ENCODE measurements around the gene DCC. TPM values are rescaled to one million over a fixed set of nuclear protein-coding genes. Genes with fewer than 3 reads are reported as not detected.

The DCC gene
- total RNA-seq, 1 donor from 2014 or later, result not detected

DNA sequence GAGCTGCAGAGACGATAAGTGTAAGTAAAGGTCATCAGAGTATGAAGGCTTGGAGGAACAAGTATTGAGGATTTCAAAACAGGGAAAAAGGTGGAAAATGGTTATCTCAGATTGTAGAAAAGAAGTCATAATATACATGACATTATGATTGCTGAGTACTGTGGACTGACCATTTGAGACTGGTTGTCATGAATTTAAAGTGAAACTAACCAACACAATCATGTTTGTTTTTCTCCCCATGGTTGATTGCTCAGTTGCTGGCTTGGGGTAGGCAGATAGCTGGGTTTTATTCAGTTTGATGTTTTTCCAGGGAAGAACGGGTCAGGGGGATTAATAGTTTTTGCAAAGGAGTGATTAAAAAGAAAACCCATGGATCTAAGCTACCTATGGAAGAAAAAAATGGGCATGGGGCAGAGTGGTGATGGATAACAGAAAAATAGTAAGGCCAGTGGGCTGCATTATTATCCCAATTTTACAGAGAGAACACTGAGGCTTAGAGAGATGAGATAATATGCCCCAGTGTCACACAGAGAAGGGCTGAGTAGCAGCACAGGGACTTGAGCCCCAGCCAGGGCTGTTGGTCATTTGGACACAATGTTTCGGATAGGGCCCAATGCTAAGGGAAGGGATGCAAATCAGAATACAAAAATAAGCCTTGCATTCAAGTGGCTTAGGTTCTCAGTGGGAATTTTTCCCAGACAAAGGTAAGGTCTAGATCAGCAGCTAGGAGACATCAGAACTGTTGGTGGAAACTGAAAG lies 885.7 kb downstream of the DCC start:
- no peak for DNase-seq (ENCODE audit: low spot score)
- intact Hi-C loops (cut with DNase I), result no loop called here

DNA sequence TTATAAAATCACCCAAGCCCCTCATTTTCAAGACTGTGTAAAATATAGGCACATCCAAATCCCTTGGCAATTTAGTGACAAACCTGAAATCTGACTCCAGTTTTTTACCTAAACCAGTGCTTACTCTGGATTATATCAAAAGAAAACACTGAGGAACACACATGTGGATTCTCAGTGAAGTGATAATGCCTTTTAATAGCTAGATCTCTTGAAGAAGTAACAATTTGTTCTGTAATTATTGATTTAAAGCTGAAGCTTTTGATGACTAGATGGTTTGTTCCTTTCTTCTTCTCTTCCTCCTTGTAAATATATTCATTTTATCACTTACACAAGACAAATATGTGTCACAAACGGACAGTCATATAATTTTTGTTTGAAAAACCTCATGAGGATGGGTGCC lies 894.6 kb downstream of the DCC start:
- DNase-seq (ENCODE audit: low spot score), result no peak
- intact Hi-C loops (cut with DNase I), result no loop called here

DNA sequence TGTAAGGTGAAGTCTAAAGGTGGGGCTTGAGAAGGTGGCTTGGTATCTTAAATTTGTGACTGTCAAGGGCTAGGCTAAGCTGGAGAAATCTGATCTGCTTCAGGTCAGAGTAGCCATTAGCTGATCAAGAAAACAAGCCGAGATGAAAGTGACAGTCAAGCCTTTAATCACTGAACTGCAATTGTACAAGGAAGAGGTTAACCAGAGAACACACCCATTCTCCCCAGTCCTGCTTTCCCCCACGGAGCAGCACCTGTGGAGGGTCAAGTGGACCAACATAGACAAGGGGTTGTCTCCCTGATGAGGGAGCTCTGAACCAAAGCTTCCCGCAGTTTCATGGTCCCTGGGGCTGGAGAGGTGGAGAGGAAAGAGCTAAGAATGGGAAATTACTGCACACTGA lies 901.2 kb downstream of the DCC start:
- DNase-seq (ENCODE audit: low spot score), result no peak
- intact Hi-C loops (cut with DNase I), result no loop called here

DNA sequence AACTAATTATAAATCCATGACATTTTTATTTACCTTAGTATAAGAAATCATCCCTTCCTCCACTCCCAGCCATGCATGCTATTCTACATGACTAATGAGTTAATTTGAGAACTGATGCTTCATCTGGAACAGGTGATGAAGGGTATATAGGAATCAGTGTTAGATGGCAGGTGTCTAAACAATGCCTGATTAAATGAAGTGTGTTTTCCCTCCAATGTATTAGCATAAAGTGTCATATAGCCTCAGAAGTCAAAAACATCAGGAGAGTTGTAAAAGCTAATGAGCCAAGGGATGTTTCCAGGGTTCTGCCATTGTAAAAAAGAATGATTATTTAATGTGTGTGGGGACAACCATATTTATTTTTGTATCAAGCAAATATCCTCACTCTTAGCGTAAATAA lies 913.8 kb downstream of the DCC start:
- DNase-seq (ENCODE audit: low spot score), result no peak
- intact Hi-C loops (cut with DNase I), result no loop called here

DNA sequence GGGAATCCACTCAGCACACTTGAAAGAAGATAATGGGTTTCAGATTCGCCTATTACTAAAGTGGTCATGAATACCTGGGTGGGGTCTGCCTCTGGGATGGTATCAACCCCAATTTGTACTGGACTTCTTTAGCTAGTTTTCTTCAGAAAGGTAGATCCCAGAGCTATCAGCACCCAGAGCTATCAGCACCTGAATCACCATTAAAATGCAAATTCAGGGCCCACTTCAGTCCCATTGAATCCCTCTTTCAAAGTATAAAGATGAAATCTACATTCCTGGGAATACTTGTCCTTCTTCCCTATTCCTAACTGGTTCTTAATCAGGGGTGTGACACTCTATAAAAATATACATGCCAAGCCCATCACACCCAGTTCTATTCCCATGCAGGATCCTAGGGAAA lies 914.3 kb downstream of the DCC start:
- intact Hi-C loops (cut with DNase I), result no loop called here
- DNase-seq (ENCODE audit: low spot score), result no peak

DNA sequence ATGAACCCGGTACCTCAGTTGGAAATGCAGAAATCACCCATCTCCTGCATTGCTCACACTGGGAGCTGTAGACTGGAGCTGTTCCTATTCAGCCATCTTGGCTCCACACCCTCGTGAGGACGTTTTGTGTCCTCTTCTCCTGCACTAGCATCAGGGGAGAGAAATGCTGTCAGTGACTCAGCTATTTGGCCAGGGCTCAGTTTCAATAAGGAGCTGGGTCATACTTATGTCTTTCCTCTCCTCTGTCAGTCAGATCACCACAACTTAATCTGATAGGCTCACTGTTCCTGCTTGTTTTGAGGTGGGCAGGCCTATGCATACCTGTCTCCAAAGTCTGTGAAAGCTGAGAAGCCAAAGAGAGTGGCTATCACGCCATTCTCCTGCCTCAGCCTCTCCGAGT lies 921.2 kb downstream of the DCC start:
- no peak for DNase-seq (ENCODE audit: low spot score)
- intact Hi-C loops (cut with DNase I), result no loop called here

DNA sequence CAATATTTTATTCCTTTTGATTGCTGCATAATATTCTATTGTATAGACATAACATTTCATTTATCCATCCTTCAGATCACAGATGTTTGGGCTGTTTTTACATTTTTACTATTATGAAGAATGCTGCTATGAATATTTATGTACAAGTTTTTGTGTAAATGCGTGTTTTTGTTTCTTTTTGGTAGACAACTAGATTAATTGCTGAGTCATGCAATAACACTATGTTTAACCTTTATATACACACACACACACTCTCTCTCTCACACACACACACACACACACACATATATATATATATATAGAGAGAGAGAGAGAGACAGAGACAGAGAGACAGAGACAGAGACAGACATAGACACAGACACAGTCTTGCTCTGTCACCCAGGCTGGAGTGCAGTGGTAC lies 926.9 kb downstream of the DCC start:
- no peak for DNase-seq (ENCODE audit: low spot score)
- intact Hi-C loops (cut with DNase I), result no loop called here

DNA sequence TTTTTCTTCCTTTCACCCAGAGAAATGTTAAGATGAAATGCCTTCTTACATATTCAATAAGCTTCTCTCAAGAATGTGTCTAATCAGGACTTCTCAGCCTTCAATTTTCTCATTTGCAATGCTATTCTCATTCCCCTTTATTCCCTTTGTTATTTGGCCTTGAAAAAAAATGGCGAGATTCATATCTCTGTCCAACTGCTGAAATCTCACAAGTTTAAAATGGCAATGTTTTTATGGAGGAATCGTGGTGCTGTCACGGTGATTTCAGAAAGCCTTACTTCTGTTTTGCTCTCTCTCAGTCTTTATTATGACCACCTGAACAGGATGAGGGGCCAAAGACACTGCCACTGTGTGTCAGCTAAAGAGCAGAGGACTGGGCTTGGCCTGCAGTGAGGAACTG lies 928.5 kb downstream of the DCC start:
- DNase-seq (ENCODE audit: low spot score), result no peak
- intact Hi-C loops (cut with DNase I), result no loop called here

DNA sequence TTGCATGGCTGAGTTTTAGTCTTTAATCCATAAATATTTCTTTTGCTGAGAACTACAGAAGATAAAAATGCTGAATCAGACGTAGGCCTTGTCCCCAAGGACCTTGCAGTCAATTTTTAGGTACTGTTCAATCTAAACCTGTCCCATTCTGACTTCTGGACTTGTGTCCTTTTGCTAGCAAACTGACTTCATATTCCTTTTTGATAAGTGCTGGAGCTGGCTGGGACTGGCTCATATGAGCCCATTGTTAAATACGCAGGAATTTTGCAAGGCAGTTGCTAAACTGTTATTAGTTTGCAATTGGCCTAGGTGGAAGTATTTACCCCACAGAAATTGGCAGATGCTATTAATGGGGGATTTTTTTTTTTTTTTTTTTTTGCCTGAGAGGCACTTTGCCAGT lies 941.4 kb downstream of the DCC start:
- intact Hi-C loops (cut with DNase I), result no loop called here
- DNase-seq (ENCODE audit: low spot score), result no peak

DNA sequence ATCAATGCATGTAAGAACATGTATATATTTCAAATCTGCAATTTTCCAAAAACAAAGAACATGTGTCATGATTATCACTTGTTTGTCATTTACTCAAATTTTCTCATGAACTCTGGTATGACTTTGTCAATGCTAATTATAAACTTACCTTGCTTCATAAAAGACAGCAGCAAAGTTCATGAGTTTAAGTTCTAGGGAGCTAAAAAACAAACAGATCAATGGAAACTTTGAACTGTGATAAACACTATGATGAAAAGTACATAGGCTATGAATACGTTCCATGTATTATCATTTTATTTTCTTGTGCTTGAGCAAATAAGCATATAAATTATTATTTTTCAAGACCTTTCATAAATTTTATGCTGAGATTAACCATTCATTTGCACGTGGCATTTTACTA lies 943.7 kb downstream of the DCC start:
- intact Hi-C loops (cut with DNase I), result no loop called here
- no peak for DNase-seq (ENCODE audit: low spot score)

DNA sequence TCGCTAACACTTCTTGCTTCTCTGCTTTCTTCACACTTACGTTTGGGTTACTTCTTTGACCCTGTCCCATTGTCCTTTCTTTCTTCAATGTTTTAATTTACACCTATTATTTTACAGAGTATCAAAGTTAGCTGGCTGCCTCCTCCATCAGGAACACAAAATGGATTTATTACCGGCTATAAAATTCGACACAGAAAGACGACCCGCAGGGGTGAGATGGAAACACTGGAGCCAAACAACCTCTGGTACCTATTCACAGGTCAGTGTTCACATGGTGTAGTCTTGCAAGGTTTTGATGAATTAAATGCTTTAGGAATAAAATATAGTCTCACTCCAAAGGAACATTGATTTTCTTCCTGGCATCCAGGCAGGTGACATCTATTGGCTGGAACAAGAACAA lies 965.5 kb downstream of the DCC start:
- no peak for DNase-seq (ENCODE audit: low spot score)
- intact Hi-C loops (cut with DNase I), result no loop called here

DNA sequence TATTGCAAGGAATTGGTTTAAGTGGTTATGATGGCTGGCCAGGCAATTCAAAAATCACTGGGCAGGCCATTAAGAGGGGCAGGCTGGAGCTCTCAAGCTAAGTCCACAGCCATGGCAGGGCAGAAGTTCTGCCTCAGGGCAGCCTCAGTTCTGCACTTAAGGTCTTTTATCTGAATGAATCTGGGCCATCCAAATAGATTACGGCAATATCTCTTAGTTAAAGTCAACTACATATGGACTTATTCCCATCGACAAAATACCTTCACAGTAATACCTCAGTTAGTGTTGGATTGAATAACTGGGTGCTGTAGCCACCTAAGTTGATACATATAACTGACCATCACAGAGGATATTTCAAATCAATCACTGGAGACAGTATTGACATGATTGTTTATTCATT lies 979.6 kb downstream of the DCC start:
- intact Hi-C loops (cut with DNase I), result no loop called here
- no peak for DNase-seq (ENCODE audit: low spot score)

DNA sequence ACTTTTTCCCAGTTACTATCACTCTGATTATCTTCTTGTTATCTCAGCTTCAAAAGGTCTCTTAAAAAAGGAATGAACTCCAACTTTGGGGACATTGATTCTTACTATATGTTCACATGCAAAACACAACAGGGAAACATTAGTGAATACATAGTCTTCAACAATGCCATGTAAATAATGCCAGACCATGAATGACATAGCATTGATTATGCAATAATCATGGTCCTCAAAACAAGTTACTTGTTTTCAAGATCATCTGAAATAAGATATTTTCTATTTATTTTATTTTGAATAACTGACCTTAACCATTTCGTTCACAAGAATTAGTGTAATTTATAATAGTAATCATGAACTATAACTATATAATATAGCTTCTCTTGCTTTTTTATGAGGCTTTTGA lies 982.2 kb downstream of the DCC start:
- intact Hi-C loops (cut with DNase I), result no loop called here
- no peak for DNase-seq (ENCODE audit: low spot score)

DNA sequence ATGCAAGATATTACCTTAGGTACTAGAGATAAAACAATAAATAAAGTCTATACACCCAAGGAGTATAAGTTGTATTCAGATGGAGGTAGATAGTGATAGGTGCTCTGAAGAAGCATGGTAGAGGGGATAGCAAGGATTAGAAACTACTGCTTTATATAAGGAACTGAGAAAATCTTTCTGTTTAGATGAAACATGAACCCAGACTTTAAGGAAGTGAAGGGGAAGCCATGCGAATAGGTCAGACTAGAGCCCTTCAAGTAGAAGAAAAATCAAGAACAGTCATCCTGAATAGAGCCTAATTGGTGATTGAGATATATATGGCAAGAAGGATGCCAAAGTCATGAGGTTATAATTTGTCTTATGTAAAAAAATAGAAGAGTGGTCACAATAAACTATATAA lies 984.4 kb downstream of the DCC start:
- intact Hi-C loops (cut with DNase I), result no loop called here
- no peak for DNase-seq (ENCODE audit: low spot score)

DNA sequence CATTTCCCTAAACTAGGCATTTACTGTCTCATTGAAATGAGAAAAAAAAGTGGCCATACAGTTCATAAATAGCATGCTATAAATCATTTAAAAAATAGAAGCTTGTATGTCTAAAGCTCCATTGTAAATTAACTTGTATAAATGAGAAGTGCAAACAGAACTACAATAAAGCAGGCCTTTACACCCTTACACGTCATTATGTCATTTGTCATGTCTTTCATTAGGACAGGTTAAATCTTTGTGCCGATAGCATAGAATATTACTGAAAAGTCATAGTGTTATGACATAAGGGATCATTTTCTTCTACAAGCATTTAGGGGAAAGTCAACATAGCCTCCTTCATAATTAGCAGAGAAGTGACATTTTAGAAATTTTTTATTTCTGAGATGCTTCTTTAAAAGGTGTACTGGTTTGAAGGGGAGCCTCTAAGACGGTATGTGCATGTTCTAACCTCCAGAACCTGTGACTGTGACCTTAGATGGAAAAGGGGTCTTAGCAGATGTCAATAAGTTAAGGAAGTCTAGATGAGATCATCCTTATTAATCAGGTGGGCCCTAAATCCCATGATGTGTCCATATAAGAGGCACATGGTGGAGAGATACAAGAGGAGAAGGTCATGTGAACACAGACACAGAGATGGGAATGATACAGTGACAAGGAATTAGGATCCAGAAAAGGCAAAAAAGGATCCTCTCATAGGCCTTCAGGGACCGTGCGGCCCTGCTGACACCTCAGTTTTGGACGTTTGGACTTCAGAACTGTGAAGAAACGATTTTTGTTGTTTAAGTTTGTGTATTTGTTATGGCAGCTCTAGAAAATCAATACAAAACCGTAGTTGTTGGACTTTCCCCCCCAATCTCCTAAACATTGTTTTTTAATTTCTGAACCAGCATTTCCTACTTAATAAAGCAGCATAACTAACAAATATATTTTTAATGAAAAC lies 1020.8 kb downstream of the DCC start:
- no peak for DNase-seq (ENCODE audit: low spot score)
- intact Hi-C loops (cut with DNase I), result no loop called here

DNA sequence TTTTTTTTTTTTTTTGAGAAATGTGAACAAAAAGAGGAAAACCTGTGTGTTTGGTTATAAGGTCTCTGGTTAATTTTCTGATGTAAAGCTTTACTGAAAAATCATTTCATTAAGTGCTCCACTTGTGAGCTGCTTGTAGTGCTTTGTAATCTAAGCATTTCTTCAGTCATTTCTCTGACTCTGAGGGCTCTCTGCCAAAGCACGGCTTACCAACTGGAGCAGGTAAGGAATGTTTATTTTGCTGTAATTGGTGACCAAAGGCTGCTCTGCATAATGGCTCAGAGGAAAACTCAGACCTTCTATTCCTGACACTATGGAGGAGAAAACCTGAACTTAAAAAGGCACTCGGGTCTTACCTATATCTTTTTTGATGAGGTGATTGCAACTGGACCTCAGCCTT lies 1035.6 kb downstream of the DCC start:
- no peak for DNase-seq (ENCODE audit: low spot score)
- intact Hi-C loops (cut with DNase I), result no loop called here

DNA sequence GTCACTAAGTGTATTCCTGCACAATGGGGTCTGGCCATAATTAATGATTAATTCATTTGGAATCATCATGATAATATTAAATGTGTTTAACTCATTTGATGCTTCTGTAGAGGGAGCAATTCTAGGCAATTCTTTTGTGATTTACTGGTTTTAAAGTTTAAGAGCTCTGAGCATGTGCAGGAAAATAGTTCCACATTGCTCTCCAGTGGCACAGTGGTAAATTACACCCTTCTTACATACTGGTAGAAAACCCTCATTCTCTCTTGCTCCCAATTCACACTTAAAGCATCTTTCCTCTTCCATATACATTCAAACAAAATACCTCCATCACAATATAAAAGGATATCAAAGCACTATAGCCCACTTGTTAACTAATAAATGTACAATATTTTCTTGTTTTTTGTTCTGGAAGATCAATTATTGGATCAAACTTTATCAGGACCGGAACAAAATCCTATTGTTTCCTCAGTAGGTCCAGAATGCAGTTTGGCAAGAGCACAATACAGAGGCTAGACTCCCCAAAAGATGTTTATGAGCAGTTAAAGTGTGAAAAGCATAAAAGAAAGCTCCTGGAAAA lies 1040.2 kb downstream of the DCC start:
- intact Hi-C loops (cut with DNase I), result no loop called here

DNA sequence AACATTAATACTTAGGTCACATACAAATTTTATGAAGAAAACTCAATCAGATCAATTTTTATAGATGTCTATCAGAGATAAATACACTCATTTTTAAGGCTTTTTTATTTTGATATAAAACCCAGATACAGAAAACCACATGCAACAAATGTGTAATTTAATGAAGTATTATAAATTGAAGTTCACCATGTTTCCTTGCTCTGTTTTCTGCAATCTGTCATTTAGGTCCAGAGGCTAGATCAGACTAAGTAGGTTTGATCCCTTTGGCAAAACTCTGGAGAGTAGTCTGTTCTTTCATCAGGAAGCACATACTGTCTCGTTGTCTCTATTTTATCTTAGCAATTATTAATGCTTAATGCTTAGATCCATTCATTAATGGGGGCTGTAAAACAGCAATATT lies 1042.9 kb downstream of the DCC start:
- DNase-seq (ENCODE audit: low spot score), result no peak
- intact Hi-C loops (cut with DNase I), result no loop called here

More for the DNA sequence above, 1040.2 kb downstream of the DCC start:
- no peak for DNase-seq (ENCODE audit: low spot score)

DNA sequence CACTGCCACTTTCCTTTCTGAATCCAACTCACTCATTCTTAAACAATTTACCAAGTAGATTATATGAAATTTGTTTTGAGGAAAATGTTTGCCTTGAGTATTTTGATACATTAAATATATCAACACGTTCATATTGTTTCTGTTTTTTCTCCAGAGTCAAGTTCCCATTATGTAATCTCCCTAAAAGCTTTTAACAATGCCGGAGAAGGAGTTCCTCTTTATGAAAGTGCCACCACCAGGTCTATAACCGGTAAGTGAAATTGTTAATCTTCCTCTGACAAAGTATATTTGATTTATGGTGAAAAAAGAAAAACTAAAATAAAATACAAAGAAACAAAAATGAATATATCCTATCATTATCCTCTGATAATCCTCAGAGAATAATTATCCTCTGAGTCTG lies 1045.9 kb downstream of the DCC start:
- intact Hi-C loops (cut with DNase I), result no loop called here
- no peak for DNase-seq (ENCODE audit: low spot score)

DNA sequence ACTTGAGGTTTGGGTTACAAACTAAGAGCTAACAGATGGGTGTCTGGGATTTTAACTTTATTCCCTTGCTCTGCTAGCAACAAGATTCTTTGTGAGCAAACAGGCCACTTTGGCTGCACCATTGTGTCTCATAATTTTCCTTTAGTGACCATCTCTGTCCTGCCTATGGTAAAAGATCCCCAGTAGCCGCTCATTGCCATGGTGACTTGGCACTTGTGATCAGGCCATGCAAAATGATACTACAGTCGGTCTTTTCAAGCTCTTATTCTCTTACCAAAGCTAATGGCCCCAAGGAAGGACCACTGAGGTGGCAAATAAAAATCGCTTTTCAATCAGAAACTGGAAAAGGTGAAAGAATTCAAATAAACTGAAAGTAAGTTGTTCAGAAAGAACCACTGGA lies 1047.6 kb downstream of the DCC start:
- no peak for DNase-seq (ENCODE audit: low spot score)
- intact Hi-C loops (cut with DNase I), result no loop called here

DNA sequence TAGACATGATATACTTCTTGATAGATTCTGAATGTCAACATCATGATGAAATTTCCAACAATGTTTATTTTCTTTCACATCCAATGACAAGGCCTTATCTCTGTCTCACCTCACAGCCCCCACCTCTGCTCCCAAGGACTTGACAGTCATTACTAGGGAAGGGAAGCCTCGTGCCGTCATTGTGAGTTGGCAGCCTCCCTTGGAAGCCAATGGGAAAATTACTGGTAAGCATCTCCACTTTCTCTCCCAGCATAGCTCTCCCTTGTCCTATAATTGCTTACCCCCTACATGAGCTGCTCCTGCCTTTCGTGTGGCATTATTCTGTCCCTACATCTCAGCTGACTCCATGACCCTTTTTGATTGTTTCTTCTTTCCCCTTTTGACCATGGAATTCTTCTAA lies 1062.7 kb downstream of the DCC start:
- intact Hi-C loops (cut with DNase I), result no loop called here
- no peak for DNase-seq (ENCODE audit: low spot score)

Measured in cardiac septum (tissue), 1 donor.